Motor neuron (in vitro differentiated cells): ENCODE measurements around the gene SLC36A4. TPM values are rescaled to one million over a fixed set of nuclear protein-coding genes. Genes with fewer than 3 reads are reported as not detected.
"Not testable (repeated sequence)": the region's sequence is repeated elsewhere in the genome, so short reads cannot be mapped to it uniquely, and the experiment has no call there.

Experiments used
- ATAC-seq, 8 experiments: fragments of 200-7000 bp; cut with Tn5 transposase; replicated peaks in 6 of 8; 2 replicates each; pipeline ENCODE4 v1.8.0; 2021; ENCODE audit warnings: mild to moderate bottlenecking in 8 of 8, moderate library complexity in 8 of 8
- H3K27ac ChIP-seq, 2 donors: fragments of 250-450 bp; sonication (Bioruptor Pico); 2 replicates each; pipeline ENCODE4 v1.9.0; 2021; ENCODE audit warnings: antibody characterized with exemption in 2 of 2, mild to moderate bottlenecking in 2 of 2, moderate library complexity in 1 of 2
- H3K4me1 ChIP-seq, 2 donors: fragments of 250-450 bp; sonication (Bioruptor Pico); replicated peaks in 1 of 2; 2 replicates each; pipeline ENCODE4 v1.6.1; 2021; ENCODE audit warnings: antibody characterized with exemption in 2 of 2, mild to moderate bottlenecking in 2 of 2, moderate library complexity in 1 of 2
- H3K4me3 ChIP-seq, 5 donors: fragments of 250-450 bp; sonication (Bioruptor Pico); 2 replicates each; pipeline ENCODE4 v1.9.0; 2021; ENCODE audit warnings: antibody characterized with exemption in 5 of 5, mild to moderate bottlenecking in 5 of 5, moderate library complexity in 4 of 5
- WGBS, 10 experiments: fragments of 450-650 bp; shearing (Covaris generic); methylation state at CpG; one replicate each; pipeline ENCODE4 v1.0.0; 2022; 5-methylcytosine and 5-hydroxymethylcytosine counted together
- in situ Hi-C, 9 experiments: fragments of 400-800 bp; cut with MboI; loops; one replicate each; pipeline ENCODE4 v1.15.0; 2021; ENCODE audit warnings: low sequenced_read_pairs in 9 of 9, low pct_unique_long_range_greater_than_20kb in 2 of 9; ENCODE audit not compliant: unreplicated experiment in 9 of 9
- total RNA-seq, 8 experiments: library from RNA; unstranded; fragments of 300-600 nt; gene quantifications; 2 replicates each; pipeline versions ENCODE4 v1.2.3 to v1.2.4, GENCODE V29; 2022

SLC36A4 gene
- total RNA-seq: 10 to 100 TPM in 7 of 8 experiments, 1 to 10 TPM in 1; 6.9 to 22.1 (median 18.1) TPM

GRCh38 chr11:93197380-93198214, at the start of gene SLC36A4:
TSS of gene SLC36A4 (minus strand) at chr11:93197991. CDS start at chr11:93197832, 159 bp downstream.
- H3K4me1 ChIP-seq: peaks cover 7 to 10% of the 10 kb centered on the region in 2 donors
- ATAC-seq: peak; percentile 93 to 96 (median 94)
- WGBS, 10 experiments: 0 to 8% (median 0%) methylated on average over 1 to 22 of the region's 81 CpGs; no CpG with 5 or more reads in 2 of the 10 experiments
- H3K27ac ChIP-seq: peak within 1 kb of the TSS; percentile 95 to 96
- H3K4me3 ChIP-seq: peak within 1 kb of the TSS; percentile 62 to 90 (median 72)
- in situ Hi-C loops: no loop called here

GRCh38 chr11:93246790-93247189, 49.0 kb upstream of the SLC36A4 start:
- not testable (repeated sequence) for H3K27ac ChIP-seq, ATAC-seq, H3K4me1 ChIP-seq, H3K4me3 ChIP-seq
- WGBS, 10 experiments: 83 to 100% (median 98%) methylated on average over 1 to 3 of the region's 3 CpGs; no CpG with 5 or more reads in 4 of the 10 experiments
- in situ Hi-C loops: loop anchor here in 4 of 9 experiments (25.0 kb wide), 3 partner anchors 291 to 416 kb away; partner anchors contain the start of genes CEP295 (in 1 of the 4) and SMCO4 (in 1 of the 4)

GRCh38 chr11:93244018-93244417, 46.2 kb upstream of the SLC36A4 start:
- no peak overlapping the region for H3K27ac ChIP-seq
- no peak for ATAC-seq
- no peak overlapping the region for H3K4me3 ChIP-seq
- no peaks in the 10 kb centered on the region for H3K4me1 ChIP-seq
- WGBS, 10 experiments: 0 to 100% (median 42%) methylated on average over 1 of the region's 1 CpG; no CpG with 5 or more reads in 2 of the 10 experiments
- in situ Hi-C loops: loop anchor here in 4 of 9 experiments (25.0 kb wide), 3 partner anchors 293 to 418 kb away; partner anchors contain the start of genes CEP295 (in 1 of the 4) and SMCO4 (in 1 of the 4)

- in situ Hi-C loops: loop anchor here in 7 of 9 experiments (10.0 to 25.0 kb wide), 6 partner anchors 297 to 422 kb away; partner anchors contain the start of genes CEP295 (in 1 of the 7) and SMCO4 (in 1 of the 7)
Measured at GRCh38 chr11:93239966-93240365, 42.2 kb upstream of the SLC36A4 start.

GRCh38 chr11:93238956-93239355, 41.2 kb upstream of the SLC36A4 start:
- in situ Hi-C loops: loop anchor here in 7 of 9 experiments (10.0 to 25.0 kb wide), 6 partner anchors 298 to 423 kb away; partner anchors contain the start of genes CEP295 (in 1 of the 7) and SMCO4 (in 1 of the 7)
- no peak overlapping the region for H3K27ac ChIP-seq
- no peak for ATAC-seq
- WGBS, 10 experiments: 33 to 100% (median 96%) methylated on average over 1 to 2 of the region's 2 CpGs; no CpG with 5 or more reads in 2 of the 10 experiments
- H3K4me1 ChIP-seq: peaks cover 3 to 5% of the 10 kb centered on the region in 2 donors
- no peak overlapping the region for H3K4me3 ChIP-seq

More at GRCh38 chr11:93239966-93240365, 42.2 kb upstream of the SLC36A4 start:
- Histone ChIP-seq H3K4me3 (no peak overlapping the region), H3K4me1 (peaks cover under 1 to 3% of the 10 kb centered on the region in 2 donors), H3K27ac (no peak overlapping the region)
- peak in 1 of 8 experiments; percentile 33 for ATAC-seq
- WGBS, 10 experiments: 42 to 100% (median 85%) methylated on average over 1 to 3 of the region's 3 CpGs; no CpG with 5 or more reads in 1 of the 10 experiments

- peak; percentile 38 to 81 (median 62) for ATAC-seq
- in situ Hi-C loops: loop anchor here in 7 of 9 experiments (10.0 to 25.0 kb wide), 6 partner anchors 300 to 425 kb away; partner anchors contain the start of genes CEP295 (in 1 of the 7) and SMCO4 (in 1 of the 7)
Measured at GRCh38 chr11:93236741-93237675, 39.2 kb upstream of the SLC36A4 start.

GRCh38 chr11:93234602-93235207, 36.9 kb upstream of the SLC36A4 start:
- peak; percentile 99 to 100 (median 100) for ATAC-seq
- 0 to 91% (median 37%) methylated on average over 1 to 4 of the region's 4 CpGs; no CpG with 5 or more reads in 1 of the 10 experiments for WGBS, 10 experiments
- in situ Hi-C loops: loop anchor here in 7 of 9 experiments (10.0 to 25.0 kb wide), 6 partner anchors 303 to 428 kb away; partner anchors contain the start of genes CEP295 (in 1 of the 7) and SMCO4 (in 1 of the 7)
- Histone ChIP-seq H3K4me1 (peaks cover 3 to 5% of the 10 kb centered on the region in 2 donors), H3K4me3 (no peak overlapping the region), H3K27ac (no peak overlapping the region)

More at GRCh38 chr11:93236741-93237675, 39.2 kb upstream of the SLC36A4 start:
- Histone ChIP-seq H3K27ac (no peak overlapping the region), H3K4me3 (no peak overlapping the region), H3K4me1 (peaks cover 3 to 5% of the 10 kb centered on the region in 2 donors)
- WGBS, 10 experiments: 9 to 66% (median 32%) methylated on average over 1 to 9 of the region's 10 CpGs

- H3K27ac ChIP-seq: no peak overlapping the region
- peaks cover 1 to 2% of the 10 kb centered on the region in 2 donors for H3K4me1 ChIP-seq
- 22 to 100% (median 100%) methylated on average over 1 of the region's 1 CpG for WGBS, 10 experiments
- no peak for ATAC-seq
- no peak overlapping the region for H3K4me3 ChIP-seq
- in situ Hi-C loops: loop anchor here in 7 of 9 experiments (10.0 to 25.0 kb wide), 6 partner anchors 307 to 432 kb away; partner anchors contain the start of genes CEP295 (in 1 of the 7) and SMCO4 (in 1 of the 7)
Measured at GRCh38 chr11:93229876-93230275, 32.1 kb upstream of the SLC36A4 start.

GRCh38 chr11:93225662-93226061, 27.9 kb upstream of the SLC36A4 start:
- WGBS, 10 experiments: 0 to 89% (median 77%) methylated on average over 1 to 2 of the region's 2 CpGs; no CpG with 5 or more reads in 2 of the 10 experiments

GRCh38 chr11:93221539-93221938, 23.7 kb upstream of the SLC36A4 start:
- WGBS, 10 experiments: 45 to 93% (median 87%) methylated on average over 2 to 4 of the region's 4 CpGs; no CpG with 5 or more reads in 6 of the 10 experiments
- ATAC-seq: no peak
- Histone ChIP-seq H3K27ac (no peak overlapping the region), H3K4me3 (no peak overlapping the region), H3K4me1 (peaks cover 0 to 2% of the 10 kb centered on the region in 2 donors)
- in situ Hi-C loops: loop anchor here in 2 of 9 experiments (25.0 kb wide), 1 partner anchor 284 kb away; no protein-coding TSS in a partner anchor

More at GRCh38 chr11:93225662-93226061, 27.9 kb upstream of the SLC36A4 start:
- no peaks in the 10 kb centered on the region for H3K4me1 ChIP-seq
- H3K27ac ChIP-seq: no peak overlapping the region
- H3K4me3 ChIP-seq: no peak overlapping the region
- ATAC-seq: peak in 2 of 8 experiments; percentile 25 to 41
- in situ Hi-C loops: loop anchor here in 4 of 9 experiments (25.0 kb wide), 3 partner anchors 312 to 437 kb away; partner anchors contain the start of genes CEP295 (in 1 of the 4) and SMCO4 (in 1 of the 4)

- in situ Hi-C loops: loop anchor here in 2 of 9 experiments (25.0 kb wide), 1 partner anchor 283 kb away; no protein-coding TSS in a partner anchor
- ATAC-seq: no peak
Measured at GRCh38 chr11:93220078-93220477, 22.3 kb upstream of the SLC36A4 start.

More at GRCh38 chr11:93220078-93220477, 22.3 kb upstream of the SLC36A4 start:
- H3K27ac ChIP-seq: no peak overlapping the region
- no peak overlapping the region for H3K4me3 ChIP-seq
- H3K4me1 ChIP-seq: peaks cover 0 to 2% of the 10 kb centered on the region in 2 donors
